GM04503 (cell line): Measurements from ENCODE around the gene CACTIN.
"Not testable (repeated sequence)": the region's sequence is repeated elsewhere in the genome, so short reads cannot be mapped to it uniquely, and the experiment has no call there.

Experiments used
- DNase-seq: peaks from one replicate; pipeline ENCODE4 v3.0.0-alpha.2; 2012; ENCODE audit warnings: low read depth

Gene CACTIN

GRCh38 chr19:3586707-3587346 is 39.8 kb downstream of the CACTIN start:
- no peak for DNase-seq

- DNase-seq, result no peak
Measured at GRCh38 chr19:3586127-3586626, 40.4 kb downstream of the CACTIN start.

GRCh38 chr19:3585301-3586126 is 41.1 kb downstream of the CACTIN start, which contains the start of gene GIPC3:
GIPC3 (plus strand) TSS chr19:3585478; CDS start chr19:3585598, 120 bp downstream.
- no peak for DNase-seq

GRCh38 chr19:3584036-3584802 is 42.4 kb downstream of the CACTIN start:
- DNase-seq, result not testable (repeated sequence)

GRCh38 chr19:3581792-3582191 is 44.8 kb downstream of the CACTIN start:
- DNase-seq, result not testable (repeated sequence)

GRCh38 chr19:3580156-3580934 is 46.2 kb downstream of the CACTIN start:
- peak; percentile 95 for DNase-seq

GRCh38 chr19:3578390-3578789 is 48.2 kb downstream of the CACTIN start:
- no peak for DNase-seq

GRCh38 chr19:3577723-3578344 is 48.8 kb downstream of the CACTIN start:
- DNase-seq, result no peak

- no peak for DNase-seq
Measured at GRCh38 chr19:3576696-3577443, 49.7 kb downstream of the CACTIN start.

- no peak for DNase-seq
Measured at GRCh38 chr19:3575949-3576673, 50.5 kb downstream of the CACTIN start.

- no peak for DNase-seq
Measured at GRCh38 chr19:3575260-3575741, 51.3 kb downstream of the CACTIN start.

- DNase-seq, result peak; percentile 43
Measured at GRCh38 chr19:3573858-3574637, 52.5 kb downstream of the CACTIN start.

GRCh38 chr19:3573162-3573857 is 53.3 kb downstream of the CACTIN start:
- no peak for DNase-seq

GRCh38 chr19:3572855-3573161 is 53.8 kb downstream of the CACTIN start, which contains the start of gene HMG20B:
HMG20B (plus strand) TSS chr19:3572944; CDS start chr19:3573310, 366 bp downstream.
- no peak for DNase-seq

- DNase-seq, result peak; percentile 97
Measured at GRCh38 chr19:3572132-3572854, 54.3 kb downstream of the CACTIN start.

- no peak for DNase-seq
Measured at GRCh38 chr19:3570606-3571011, 56.0 kb downstream of the CACTIN start.

GRCh38 chr19:3570042-3570441 is 56.5 kb downstream of the CACTIN start:
- not testable (repeated sequence) for DNase-seq
